HepG2 (cell line): Measurements from ENCODE around the gene SH2D2A. TPM values are rescaled to one million over a fixed set of nuclear protein-coding genes. Genes with fewer than 3 reads are reported as not detected.

Source experiments
- ATAC-seq: fragments of 200-7000 bp; cut with Tn5 transposase; 3 replicates; pipeline ENCODE4 v1.9.1; 2020; ENCODE audit warnings: mild to moderate bottlenecking, moderate library complexity
- BruUV-seq: library from RNA; stranded (reverse); fragments of 400-500 nt; replicated peaks from 2 replicates; lab custom pipeline; 2021; lab: Mats Ljungman, UMichigan
- CTCF ChIA-PET: fragments of 300-600 bp; formaldehyde crosslinking; extraction: SDS; loops from one replicate; lab custom pipeline; 2021; ENCODE audit warnings: low total read pairs, inconsistent platforms, low intra/inter-chr PET ratio; lab: Yijun Ruan, JAX
- POLR2A ChIA-PET: fragments of 350-600 bp; sonication (Branson Sonifier 250); formaldehyde crosslinking; loops from one replicate; lab custom pipeline; 2020; ENCODE audit warnings: antibody characterized with exemption, inconsistent platforms; lab: Yijun Ruan, JAX
- DNase-seq: peaks from one replicate; pipeline ENCODE4 v3.0.0-alpha.2; 2015; ENCODE audit warnings: low spot score
- FAIRE-seq: peaks from 3 replicates; lab custom pipeline; 2011; peaks lifted over from hg19 to GRCh38; lab: Jason Lieb, UNC
- H2AFZ ChIP-seq: one replicate; pipeline ENCODE4 v1.6.1; 2011; ENCODE audit warnings: low read length, inconsistent platforms
- H3K27ac ChIP-seq: fragments of 300-600 bp; 3 replicates; pipeline ENCODE4 v1.8.0; 2011; ENCODE audit warnings: mixed run types, mild to moderate bottlenecking, mixed read lengths, low read length, inconsistent platforms; ENCODE audit not compliant: insufficient read depth; ENCODE audit errors: extremely low read length
- H3K27me3 ChIP-seq, 2 experiments: fragments of 200-600 bp in 1 of 2; 2 replicates in 1 of 2; 3 replicates in 1 of 2; pipeline versions ENCODE4 v1.6.0 to v1.8.0; 2011; ENCODE audit warnings: low read length in 2 of 2, mild to moderate bottlenecking in 2 of 2, moderate library complexity in 2 of 2, inconsistent platforms in 1 of 2; ENCODE audit not compliant: insufficient read depth in 2 of 2, control insufficient read depth in 1 of 2
- H3K36me3 ChIP-seq, 2 experiments: fragments of 200-600 bp in 1 of 2; replicated peaks in 1 of 2; 2 replicates in 1 of 2; 3 replicates in 1 of 2; pipeline versions ENCODE4 v1.5.1 to v1.8.0; 2011; ENCODE audit warnings: low read length in 2 of 2, inconsistent platforms in 1 of 2; ENCODE audit not compliant: insufficient read depth in 2 of 2, control insufficient read depth in 1 of 2
- H3K4me1 ChIP-seq: 2 replicates; pipeline ENCODE4 v1.5.1; 2012; ENCODE audit warnings: low read length, inconsistent platforms; ENCODE audit not compliant: insufficient read depth
- H3K4me2 ChIP-seq: 2 replicates; pipeline ENCODE4 v1.6.0; 2011; ENCODE audit warnings: low read depth, low read length, inconsistent platforms
- H3K4me3 ChIP-seq, 3 experiments: fragments of 200-600 bp in 1 of 3; sonication (generic), shearing (Covaris generic) in 1 of 3; replicated peaks in 1 of 3; 2 replicates each; pipeline ENCODE4 v1.5.1; 2011 to 2016; ENCODE audit warnings: low read length in 3 of 3, inconsistent platforms in 2 of 3, low read depth in 2 of 3, mild to moderate bottlenecking in 2 of 3, control low read depth in 1 of 3, mixed read lengths in 1 of 3; ENCODE audit not compliant: insufficient read depth in 1 of 3
- H3K79me2 ChIP-seq: one replicate; pipeline ENCODE4 v1.6.1; 2011; ENCODE audit warnings: low read length, inconsistent platforms; ENCODE audit not compliant: insufficient read depth
- H3K9ac ChIP-seq: 2 replicates; pipeline ENCODE4 v1.6.0; 2011; ENCODE audit warnings: mild to moderate bottlenecking, low read depth, low read length, inconsistent platforms; ENCODE audit not compliant: insufficient read depth
- H3K9me3 ChIP-seq: 2 replicates; pipeline ENCODE4 v1.5.1; 2012; ENCODE audit warnings: mild to moderate bottlenecking, low read length
- H4K20me1 ChIP-seq: 2 replicates; pipeline ENCODE4 v1.6.0; 2011; ENCODE audit warnings: inconsistent platforms, mild to moderate bottlenecking, low read length, moderate library complexity; ENCODE audit not compliant: insufficient read depth
- DMTF1 ChIP-seq: sonication (generic); formaldehyde crosslinking; IDR thresholded peaks from 2 replicates; pipeline ENCODE4 v1.4.0; 2020; ENCODE audit warnings: mild to moderate bottlenecking, missing genetic modification reagents
- GFI1 ChIP-seq: sonication (generic); formaldehyde crosslinking; IDR thresholded peaks from 2 replicates; pipeline ENCODE4 v1.5.0; 2020; ENCODE audit warnings: missing genetic modification reagents, mild to moderate bottlenecking, borderline replicate concordance
- HMG20B ChIP-seq: conservative IDR thresholded peaks from 2 replicates; pipeline ENCODE4 v1.6.1; 2016; ENCODE audit warnings: missing genetic modification reagents, missing compliant biosample characterization
- KDM2A ChIP-seq: sonication (generic); formaldehyde crosslinking; IDR thresholded peaks from 2 replicates; pipeline ENCODE4 v1.4.0; 2020; ENCODE audit warnings: low read depth, missing genetic modification reagents, borderline replicate concordance
- NFE2L1 ChIP-seq: sonication (generic); formaldehyde crosslinking; IDR thresholded peaks from 2 replicates; pipeline ENCODE4 v1.4.0; 2020; ENCODE audit warnings: missing genetic modification reagents, mild to moderate bottlenecking, borderline replicate concordance
- RXRB ChIP-seq: IDR thresholded peaks from 2 replicates; pipeline ENCODE4 v1.6.1; 2016; ENCODE audit warnings: borderline replicate concordance, missing genetic modification reagents, missing compliant biosample characterization
- TFAP4 ChIP-seq: sonication (generic); IDR thresholded peaks from 2 replicates; pipeline ENCODE4 v1.6.1; 2016; ENCODE audit warnings: low read depth, borderline replicate concordance
- ZNF142 ChIP-seq: sonication (generic); formaldehyde crosslinking; IDR thresholded peaks from 2 replicates; pipeline ENCODE4 v1.4.0; 2020; ENCODE audit warnings: missing genetic modification reagents
- ZNF24 ChIP-seq: fragments of 450-650 bp; IDR thresholded peaks from 2 replicates; pipeline ENCODE4 v1.6.1; 2017; ENCODE audit warnings: antibody characterized with exemption, mild to moderate bottlenecking
- ZNF350 ChIP-seq: sonication (generic); formaldehyde crosslinking; IDR thresholded peaks from 2 replicates; pipeline ENCODE4 v1.4.0; 2020; ENCODE audit warnings: mild to moderate bottlenecking, low read depth, missing genetic modification reagents, borderline replicate concordance
- ZNF878 ChIP-seq: sonication (generic); formaldehyde crosslinking; IDR thresholded peaks from 2 replicates; pipeline ENCODE4 v1.8.1; 2023; ENCODE audit warnings: mild to moderate bottlenecking, missing genetic modification reagents, moderate library complexity
- WGBS: methylation state at CpG from one replicate; pipeline ENCODE4 v1.1.6; 2017; ENCODE audit warnings: low lambda C conversion rate; 5-methylcytosine and 5-hydroxymethylcytosine counted together
- in situ Hi-C: cut with HindIII; loops from 2 replicates; pipeline ENCODE4 v1.10.0; 2017; ENCODE audit warnings: low pct_unique_long_range_greater_than_20kb; ENCODE audit not compliant: extremely low pct_ligation_motif_present
- intact Hi-C: fragments of 100-400 bp; cut with micrococcal nuclease; formaldehyde crosslinking; loops from one replicate; pipeline ENCODE4 v1.10.0; 2022; ENCODE audit not compliant: unreplicated experiment
- polyA plus RNA-seq, 8 experiments: library from polyadenylated mRNA; depleted of rRNA in 3 of 8; stranded (reverse) in 7 of 8; unstranded in 1 of 8; fragments of >200 nt; fragmentation: Illumina TruSeq in 4 of 8; extraction: Trizol in 4 of 8; gene quantifications; 2 replicates each; pipeline versions ENCODE4 v1.2.1 to v1.2.3, GENCODE V29; 2011 to 2016; ENCODE audit warnings: low read depth in 4 of 8, missing spikeins in 1 of 8, mixed read lengths in 1 of 8; ENCODE audit not compliant: insufficient read depth in 1 of 8
- total RNA-seq, 5 experiments: library from RNA; depleted of rRNA; stranded (reverse); fragments of >200 nt; fragmentation: Illumina TruSeq; extraction: Trizol; gene quantifications; 2 replicates each; pipeline ENCODE4 v1.2.3, GENCODE V29; 2016; ENCODE audit warnings: low read depth in 1 of 5

Gene SH2D2A
- total and polyA plus RNA-seq, 2 of the 13 experiments (the other 11 are each of a cell fraction or from before 2014, with no cell fraction given), result 0.57 to 0.73 TPM

GRCh38 chr1:156844638-156845037 lies 28.0 kb upstream of the SH2D2A start:
- Histone ChIP-seq H3K4me3 (no peak overlapping the region), H3K36me3 (no peaks in the 10 kb centered on the region), H3K4me1 (no peaks in the 10 kb centered on the region), H3K27ac (no peak overlapping the region), H3K79me2 (no peaks in the 10 kb centered on the region), H2AFZ (no peak overlapping the region), H4K20me1 (no peaks in the 10 kb centered on the region), H3K9me3 (no peaks in the 10 kb centered on the region), H3K27me3 (peaks cover 5 to 53% of the 10 kb centered on the region in 2 experiments; a peak in 3 of 5 replicates), H3K4me2 (no peak overlapping the region), H3K9ac (no peak overlapping the region)
- no TSS peak for BruUV-seq
- 30% methylated on average over 12 of the region's 14 CpGs for WGBS
- intact Hi-C loops, result no loop called here
- FAIRE-seq (no peak), DNase-seq (no peak), ATAC-seq (no peak)
- ChIA-PET CTCF (no interaction called here), POLR2A (no interaction called here)
- TF ChIP-seq ZNF878 (CRISPR knock-in tag) (no peak), GFI1 (CRISPR knock-in tag) (no peak), TFAP4 (no peak), RXRB (no peak), ZNF350 (CRISPR knock-in tag) (no peak), HMG20B (no peak), NFE2L1 (no peak), DMTF1 (CRISPR knock-in tag) (no peak), ZNF142 (CRISPR knock-in tag) (no peak), ZNF24 (no peak), KDM2A (CRISPR knock-in tag) (no peak)
- in situ Hi-C loops, result no loop called here
